AG04449 (cell line): ENCODE data around the gene SAMD14.

Source experiments
- CTCF ChIA-PET: fragments of 350-600 bp; formaldehyde crosslinking; extraction: SDS; loops from one replicate; lab custom pipeline; 2021; ENCODE audit warnings: antibody characterized with exemption; lab: Yijun Ruan, JAX
- POLR2A ChIA-PET: fragments of 400-600, 350-600 bp; formaldehyde crosslinking; extraction: SDS; loops from one replicate; lab custom pipeline; 2020; ENCODE audit warnings: antibody characterized with exemption, inconsistent platforms; lab: Yijun Ruan, JAX
- DNase-seq: peaks from one replicate; pipeline ENCODE4 v3.0.0-alpha.2; 2010; ENCODE audit warnings: low read depth, low spot score
- H3K4me3 ChIP-seq: 2 replicates; pipeline ENCODE4 v1.5.1; 2011; ENCODE audit warnings: low read depth, mild to moderate bottlenecking, control low read depth, low read length
- CTCF ChIP-seq: IDR thresholded peaks from one replicate; pipeline ENCODE4 v1.5.1; 2011; ENCODE audit warnings: mild to moderate bottlenecking, moderate library complexity, low read length, control low read depth, inconsistent platforms; ENCODE audit not compliant: insufficient read depth; ENCODE audit errors: missing control alignments

The SAMD14 gene

GRCh38 chr17:50090971-50091917, 38.7 kb downstream of the SAMD14 start:
- no peak for TF ChIP-seq CTCF
- DNase-seq = no peak
- ChIA-PET CTCF (interaction anchor here (1.2 to 9.8 kb wide), 16 partner anchors 12 to 227 kb away, joined by 3 to 280 read pairs (median 23); no protein-coding TSS in a partner anchor), POLR2A (interaction anchor here (0.6 kb wide), 1 partner anchor 25 kb away, joined by 4 read pairs; no protein-coding TSS in a partner anchor)
- H3K4me3 ChIP-seq = no peak overlapping the region

GRCh38 chr17:50090071-50090470, 39.9 kb downstream of the SAMD14 start:
- ChIA-PET CTCF (interaction anchor here (1.3 to 5.7 kb wide), 7 partner anchors 11 to 228 kb away, joined by 4 to 280 read pairs (median 47); no protein-coding TSS in a partner anchor), POLR2A (no interaction called here)
- DNase-seq = no peak
- no peak overlapping the region for H3K4me3 ChIP-seq
- no peak for TF ChIP-seq CTCF

GRCh38 chr17:50088952-50089825, 40.8 kb downstream of the SAMD14 start:
- no peak for TF ChIP-seq CTCF
- no peak overlapping the region for H3K4me3 ChIP-seq
- ChIA-PET CTCF (interaction anchor here (2.1 to 5.7 kb wide), 8 partner anchors 10 to 208 kb away, joined by 5 to 188 read pairs (median 52); no protein-coding TSS in a partner anchor), POLR2A (no interaction called here)
- DNase-seq = no peak

- no peak for TF ChIP-seq CTCF
- CTCF ChIA-PET = interaction anchor here (0.8 to 3.2 kb wide), 33 partner anchors 9 to 274 kb away, joined by 3 to 188 read pairs (median 6); partner anchors contain the start of genes ITGA3 and PPP1R9B
- POLR2A ChIA-PET = interaction anchor here (0.6 to 1.0 kb wide), 4 partner anchors 60 to 245 kb away, joined by 3 to 5 read pairs (median 3); no protein-coding TSS in a partner anchor
- DNase-seq = no peak
- H3K4me3 ChIP-seq = no peak overlapping the region
Observed at GRCh38 chr17:50087912-50088405, 42.0 kb downstream of the SAMD14 start.

GRCh38 chr17:50087246-50087911, 42.6 kb downstream of the SAMD14 start:
- ChIA-PET POLR2A (interaction anchor here (0.5 to 1.0 kb wide), 5 partner anchors 40 to 244 kb away, joined by 3 to 5 read pairs (median 3); no protein-coding TSS in a partner anchor), CTCF (interaction anchor here (0.8 to 3.2 kb wide), 38 partner anchors 10 to 275 kb away, joined by 3 to 188 read pairs (median 5); partner anchors contain the start of genes ITGA3 and PPP1R9B)
- H3K4me3 ChIP-seq = no peak overlapping the region
- peak; percentile 97 for TF ChIP-seq CTCF
- no peak for DNase-seq
